Activated naive CD8-positive, alpha-beta T cell treated with anti-CD3 and anti-CD28 coated beads for 36 hours (primary cell): ENCODE measurements around the gene SNRNP40. TPM values are rescaled to one million over a fixed set of nuclear protein-coding genes. Genes with fewer than 3 reads are reported as not detected.
"Not testable (repeated sequence)": the region's sequence is repeated elsewhere in the genome, so short reads cannot be mapped to it uniquely, and the experiment has no call there.

ENCODE experiments used
- DNase-seq: peaks from one replicate; pipeline ENCODE4 v3.0.0; 2021
- H3K27ac Mint-ChIP-seq: one replicate; pipeline ENCODE4 v1.8.0; 2022; ENCODE audit warnings: mild to moderate bottlenecking, moderate library complexity, mixed read lengths
- H3K27me3 Mint-ChIP-seq: one replicate; pipeline ENCODE4 v1.8.0; 2022; ENCODE audit warnings: mild to moderate bottlenecking, mixed read lengths
- H3K36me3 Mint-ChIP-seq: one replicate; pipeline ENCODE4 v1.8.0; 2021; ENCODE audit warnings: mild to moderate bottlenecking, mixed read lengths
- H3K4me1 Mint-ChIP-seq: one replicate; pipeline ENCODE4 v1.8.0; 2021; ENCODE audit warnings: mixed read lengths
- H3K4me3 Mint-ChIP-seq: one replicate; pipeline ENCODE4 v1.8.0; 2022; ENCODE audit warnings: mild to moderate bottlenecking, moderate library complexity, mixed read lengths
- H3K9me3 Mint-ChIP-seq: one replicate; pipeline ENCODE4 v1.8.0; 2022; ENCODE audit warnings: mixed read lengths
- total RNA-seq, 2 experiments: library from RNA; stranded (reverse); gene quantifications; one replicate each; pipeline ENCODE4 v1.2.3, GENCODE V29; 2021

The SNRNP40 gene
- total RNA-seq, 2 experiments from 2014 or later: 114 to 121 TPM

GRCh38 chr1:31300193-31300592 is 3.6 kb upstream of the SNRNP40 start:
- no peak for DNase-seq
- no peaks in the 10 kb centered on the region for H3K9me3 Mint-ChIP-seq
- H3K27ac Mint-ChIP-seq: no peak overlapping the region
- H3K27me3 Mint-ChIP-seq: no peaks in the 10 kb centered on the region
- peaks cover 29% of the 10 kb centered on the region for H3K4me1 Mint-ChIP-seq
- H3K36me3 Mint-ChIP-seq: peaks cover 10% of the 10 kb centered on the region
- H3K4me3 Mint-ChIP-seq: no peak overlapping the region

- H3K27me3 Mint-ChIP-seq: no peaks in the 10 kb centered on the region
- no peaks in the 10 kb centered on the region for H3K9me3 Mint-ChIP-seq
- no peak overlapping the region for H3K27ac Mint-ChIP-seq
- no peak for DNase-seq
- H3K36me3 Mint-ChIP-seq: peaks cover 10% of the 10 kb centered on the region
- H3K4me3 Mint-ChIP-seq: no peak overlapping the region
- H3K4me1 Mint-ChIP-seq: peaks cover 34% of the 10 kb centered on the region
These were observed 2.8 kb upstream of the SNRNP40 start for GRCh38 chr1:31299365-31299764.

DNA sequence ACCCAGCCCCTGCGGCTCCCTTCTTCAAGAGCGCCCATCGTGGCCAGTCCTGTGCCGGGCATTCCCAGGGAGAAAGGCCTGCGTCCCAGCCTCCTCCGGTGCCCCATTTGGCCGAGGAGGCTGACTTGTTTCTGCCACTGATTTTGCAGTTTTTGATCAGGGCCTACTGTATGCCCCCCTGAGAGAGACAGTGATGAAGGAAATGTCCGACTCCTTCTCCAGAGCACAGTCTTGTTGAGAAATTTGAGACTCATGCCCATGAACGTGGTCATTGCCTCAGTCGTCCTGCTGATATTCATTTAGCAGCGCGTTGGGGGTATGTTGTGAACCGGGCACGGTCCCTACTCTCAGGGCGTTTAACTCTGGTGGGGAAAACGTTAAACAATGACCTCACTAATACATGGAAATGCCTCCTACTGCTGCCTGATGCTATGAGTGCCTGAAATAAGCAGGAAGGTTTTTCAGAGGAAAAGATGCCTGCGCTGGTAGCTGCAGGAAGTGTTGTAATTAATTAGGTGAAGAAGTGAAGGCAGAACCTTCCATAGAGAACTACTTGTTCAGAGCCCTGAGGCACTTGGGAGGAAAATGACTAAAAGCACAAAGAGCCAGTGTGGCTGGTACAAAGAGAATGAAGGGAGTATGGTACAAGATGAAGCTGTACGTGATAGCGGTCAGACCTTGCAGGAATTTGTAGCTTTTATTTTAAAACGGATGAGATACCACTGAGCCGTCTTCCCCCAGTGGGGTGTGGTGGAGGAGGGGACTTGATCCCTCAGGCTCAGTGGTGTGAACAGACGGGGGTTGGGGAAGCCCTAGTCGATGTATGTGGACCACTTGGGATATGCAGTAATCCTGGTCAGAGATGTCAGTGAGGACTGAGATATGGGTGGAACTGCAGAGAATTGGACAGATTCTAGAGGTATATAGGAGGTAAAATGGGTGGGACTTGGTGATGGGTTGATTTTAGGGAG is 974 bp upstream of the SNRNP40 start:
- no peak overlapping the region for H3K27ac Mint-ChIP-seq
- no peaks in the 10 kb centered on the region for H3K27me3 Mint-ChIP-seq
- H3K36me3 Mint-ChIP-seq: peaks cover 19% of the 10 kb centered on the region
- H3K4me1 Mint-ChIP-seq: peaks cover 38% of the 10 kb centered on the region
- no peaks in the 10 kb centered on the region for H3K9me3 Mint-ChIP-seq
- H3K4me3 Mint-ChIP-seq: no peak overlapping the region
- no peak for DNase-seq

DNA sequence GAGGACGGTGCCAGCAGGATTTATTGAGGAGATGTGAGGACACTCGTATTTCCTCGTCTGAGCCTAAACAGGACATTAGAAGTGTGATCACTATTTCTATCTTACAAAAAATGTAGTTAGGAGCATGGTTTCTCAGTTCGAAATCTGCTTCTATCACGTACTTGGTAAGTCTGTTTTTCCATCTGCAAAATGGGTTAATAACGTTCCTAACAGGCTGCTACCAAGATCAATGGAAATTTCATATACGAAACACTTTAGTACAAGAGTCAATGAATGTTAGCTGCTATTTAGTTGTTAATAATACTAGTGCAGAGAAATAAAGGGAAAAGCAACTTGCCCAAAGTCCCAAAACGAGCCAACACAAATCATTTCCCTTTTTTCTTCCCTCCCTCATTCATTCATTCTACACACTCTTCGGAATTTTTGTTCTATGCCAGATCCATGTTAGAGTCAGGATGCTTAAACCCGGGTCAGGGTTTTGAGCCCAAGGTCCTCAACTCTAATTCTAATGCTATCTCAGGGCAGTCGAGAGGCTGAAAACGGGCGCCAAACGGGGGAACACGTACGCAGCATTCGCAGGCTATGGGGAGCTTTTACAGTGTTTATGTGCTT is 608 bp downstream of the SNRNP40 start:
- H3K4me1 Mint-ChIP-seq: peaks cover 38% of the 10 kb centered on the region
- DNase-seq: no peak
- peaks cover 26% of the 10 kb centered on the region for H3K36me3 Mint-ChIP-seq
- H3K9me3 Mint-ChIP-seq: no peaks in the 10 kb centered on the region
- H3K27ac Mint-ChIP-seq: no peak overlapping the region
- no peak overlapping the region for H3K4me3 Mint-ChIP-seq
- no peaks in the 10 kb centered on the region for H3K27me3 Mint-ChIP-seq

- Mint-ChIP-seq H3K4me1 (peaks cover 14% of the 10 kb centered on the region), H3K27me3 (no peaks in the 10 kb centered on the region), H3K4me3 (no peak overlapping the region), H3K9me3 (no peaks in the 10 kb centered on the region), H3K36me3 (peaks cover 33% of the 10 kb centered on the region), H3K27ac (no peak overlapping the region)
- no peak for DNase-seq
These were observed 7.6 kb downstream of the SNRNP40 start for GRCh38 chr1:31289021-31289420.

- not testable (repeated sequence) for H3K4me3 Mint-ChIP-seq, H3K27ac Mint-ChIP-seq, H3K9me3 Mint-ChIP-seq, H3K27me3 Mint-ChIP-seq, H3K4me1 Mint-ChIP-seq, DNase-seq
- peaks cover 31% of the 10 kb centered on the region for H3K36me3 Mint-ChIP-seq
These were observed 8.8 kb downstream of the SNRNP40 start for GRCh38 chr1:31287791-31288190.

DNA sequence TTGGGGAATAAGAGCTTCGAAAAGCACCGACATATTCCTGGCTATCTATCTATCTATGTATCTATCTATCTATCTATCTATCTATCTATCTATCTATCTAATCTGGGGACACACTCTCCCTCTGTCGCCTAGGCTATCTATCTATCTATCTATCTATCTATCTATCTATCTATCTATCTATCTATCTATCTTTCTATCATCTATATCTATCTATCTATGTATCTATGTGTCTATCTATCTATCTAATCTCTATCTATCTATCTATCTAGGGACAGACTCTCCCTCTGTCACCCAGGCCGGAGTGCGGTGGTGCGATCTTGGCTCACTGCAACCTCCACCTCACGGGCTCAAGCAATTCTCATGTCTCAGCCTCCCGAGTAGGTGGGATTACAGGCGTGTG is 14.2 kb downstream of the SNRNP40 start:
- H3K36me3 Mint-ChIP-seq: peaks cover 37% of the 10 kb centered on the region
- not testable (repeated sequence) for H3K4me3 Mint-ChIP-seq, DNase-seq, H3K4me1 Mint-ChIP-seq, H3K27ac Mint-ChIP-seq, H3K9me3 Mint-ChIP-seq, H3K27me3 Mint-ChIP-seq

DNA sequence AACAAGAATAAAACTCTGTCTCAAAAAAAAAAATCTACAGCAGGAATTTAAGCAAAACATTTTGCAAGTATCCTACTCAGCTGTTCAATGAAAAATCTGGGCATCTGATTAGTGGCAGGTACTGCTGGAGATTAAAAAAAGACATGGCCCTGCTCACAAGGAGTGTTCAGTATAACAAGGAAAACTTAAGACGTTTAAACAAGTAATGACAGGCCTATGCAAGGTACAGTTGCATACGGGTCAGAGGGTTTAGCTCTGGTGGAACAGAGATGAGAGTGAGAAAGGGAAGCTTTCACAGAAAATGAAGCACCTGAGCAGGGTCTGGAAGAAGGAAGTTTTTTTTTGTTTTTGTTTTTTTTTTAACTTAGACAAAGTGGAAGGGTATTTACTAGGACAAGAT is 23.0 kb downstream of the SNRNP40 start:
- Mint-ChIP-seq H3K27me3 (no peaks in the 10 kb centered on the region), H3K4me3 (no peak overlapping the region), H3K36me3 (peaks cover 22% of the 10 kb centered on the region), H3K27ac (no peak overlapping the region), H3K4me1 (peaks cover 2% of the 10 kb centered on the region), H3K9me3 (no peaks in the 10 kb centered on the region)
- DNase-seq: no peak

- Mint-ChIP-seq H3K36me3 (peaks cover 23% of the 10 kb centered on the region), H3K9me3 (no peaks in the 10 kb centered on the region), H3K27ac (no peak overlapping the region), H3K4me3 (no peak overlapping the region), H3K4me1 (peaks cover 2% of the 10 kb centered on the region), H3K27me3 (no peaks in the 10 kb centered on the region)
- DNase-seq: no peak
These were observed 24.2 kb downstream of the SNRNP40 start for GRCh38 chr1:31272369-31272768.

GRCh38 chr1:31266547-31266946 is 30.0 kb downstream of the SNRNP40 start:
- no peaks in the 10 kb centered on the region for H3K27me3 Mint-ChIP-seq
- no peak overlapping the region for H3K27ac Mint-ChIP-seq
- H3K36me3 Mint-ChIP-seq: peaks cover 28% of the 10 kb centered on the region
- H3K9me3 Mint-ChIP-seq: no peaks in the 10 kb centered on the region
- H3K4me3 Mint-ChIP-seq: no peak overlapping the region
- no peaks in the 10 kb centered on the region for H3K4me1 Mint-ChIP-seq
- DNase-seq: no peak

DNA sequence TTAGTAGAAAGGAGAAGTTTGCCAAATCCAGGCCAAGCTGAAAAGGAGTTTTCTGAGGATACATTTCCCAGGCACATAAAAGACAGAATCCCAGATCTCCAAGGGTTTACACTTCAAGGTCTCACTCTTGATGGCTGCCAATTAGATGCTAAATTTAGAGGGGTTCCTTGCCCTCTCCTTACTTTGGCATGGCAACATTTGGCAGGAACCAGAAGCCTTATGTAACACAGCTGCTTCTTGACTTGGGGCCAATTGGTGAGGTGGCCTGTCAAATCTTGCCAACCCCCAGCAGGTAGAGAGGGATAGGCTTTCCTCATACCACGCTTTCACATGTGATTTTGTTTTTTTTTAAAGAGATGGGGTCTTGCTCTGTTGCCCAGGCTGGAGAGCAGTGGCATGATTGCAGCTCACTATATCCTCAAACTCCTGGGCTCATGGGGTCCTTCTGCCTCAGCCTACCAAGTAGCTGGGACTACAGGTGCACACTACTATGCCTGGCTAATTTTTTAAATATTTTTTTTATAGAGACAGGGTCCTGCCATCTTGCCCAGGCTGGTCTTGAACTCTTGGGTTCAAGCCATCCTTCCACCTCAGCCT is 31.7 kb downstream of the SNRNP40 start:
- H3K27me3 Mint-ChIP-seq: no peaks in the 10 kb centered on the region

GRCh38 chr1:31263408-31263807 is 33.2 kb downstream of the SNRNP40 start:
- H3K27me3 Mint-ChIP-seq: no peaks in the 10 kb centered on the region
- no peaks in the 10 kb centered on the region for H3K4me1 Mint-ChIP-seq
- peaks cover 23% of the 10 kb centered on the region for H3K36me3 Mint-ChIP-seq
- no peaks in the 10 kb centered on the region for H3K9me3 Mint-ChIP-seq
- no peak for DNase-seq
- H3K4me3 Mint-ChIP-seq: no peak overlapping the region
- no peak overlapping the region for H3K27ac Mint-ChIP-seq

More for the DNA sequence above, 31.7 kb downstream of the SNRNP40 start:
- Mint-ChIP-seq H3K27ac (no peak overlapping the region), H3K4me3 (no peak overlapping the region), H3K9me3 (no peaks in the 10 kb centered on the region), H3K4me1 (no peaks in the 10 kb centered on the region), H3K36me3 (peaks cover 23% of the 10 kb centered on the region)
- no peak for DNase-seq

- peaks cover 26% of the 10 kb centered on the region for H3K36me3 Mint-ChIP-seq
- H3K27ac Mint-ChIP-seq, H3K4me1 Mint-ChIP-seq, H3K9me3 Mint-ChIP-seq, H3K27me3 Mint-ChIP-seq, DNase-seq, H3K4me3 Mint-ChIP-seq: not testable (repeated sequence)
These were observed 34.2 kb downstream of the SNRNP40 start for GRCh38 chr1:31262393-31262792.

GRCh38 chr1:31261916-31262315 is 34.7 kb downstream of the SNRNP40 start:
- no peak for DNase-seq
- no peak overlapping the region for H3K27ac Mint-ChIP-seq
- no peaks in the 10 kb centered on the region for H3K27me3 Mint-ChIP-seq
- H3K36me3 Mint-ChIP-seq: peaks cover 22% of the 10 kb centered on the region
- no peaks in the 10 kb centered on the region for H3K4me1 Mint-ChIP-seq
- H3K4me3 Mint-ChIP-seq: no peak overlapping the region
- H3K9me3 Mint-ChIP-seq: no peaks in the 10 kb centered on the region

- H3K9me3 Mint-ChIP-seq: no peaks in the 10 kb centered on the region
These were observed 36.8 kb downstream of the SNRNP40 start for GRCh38 chr1:31259746-31260145.

More at GRCh38 chr1:31259746-31260145, 36.8 kb downstream of the SNRNP40 start:
- H3K4me1 Mint-ChIP-seq: no peaks in the 10 kb centered on the region
- no peak overlapping the region for H3K27ac Mint-ChIP-seq
- H3K27me3 Mint-ChIP-seq: no peaks in the 10 kb centered on the region
- no peak overlapping the region for H3K4me3 Mint-ChIP-seq
- peaks cover 20% of the 10 kb centered on the region for H3K36me3 Mint-ChIP-seq
- DNase-seq: no peak
